Keratinocyte (primary cell): Measurements from ENCODE around the gene ARRDC1. TPM values are rescaled to one million over a fixed set of nuclear protein-coding genes. Genes with fewer than 3 reads are reported as not detected.

Source experiments
- DNase-seq: peaks from one replicate; pipeline ENCODE4 v3.0.0-alpha.2; 2011; ENCODE audit warnings: low read depth, missing footprints, low spot score
- FAIRE-seq: peaks from 2 replicates; lab custom pipeline; 2011; peaks lifted over from hg19 to GRCh38; lab: Jason Lieb, UNC
- H2AFZ ChIP-seq: 2 replicates; pipeline ENCODE4 v1.6.0; 2012; ENCODE audit warnings: low read length, control low read depth, inconsistent platforms; ENCODE audit not compliant: control insufficient read depth
- H3K27ac ChIP-seq: 2 replicates; pipeline ENCODE4 v1.5.1; 2011; ENCODE audit warnings: low read length; ENCODE audit not compliant: control insufficient read depth, insufficient read depth
- H3K27me3 ChIP-seq: 3 replicates; pipeline ENCODE4 v1.6.0; 2011; ENCODE audit warnings: low read length; ENCODE audit not compliant: control insufficient read depth, insufficient read depth; ENCODE audit errors: extremely low read depth
- H3K36me3 ChIP-seq, 2 experiments: 2 replicates in 1 of 2; 3 replicates in 1 of 2; pipeline ENCODE4 v1.5.1; 2011; ENCODE audit warnings: low read length in 2 of 2, mild to moderate bottlenecking in 1 of 2; ENCODE audit not compliant: control insufficient read depth in 2 of 2, insufficient read depth in 2 of 2; ENCODE audit errors: extremely low read depth in 1 of 2
- H3K4me1 ChIP-seq: 3 replicates; pipeline ENCODE4 v1.5.1; 2011; ENCODE audit warnings: low read length; ENCODE audit not compliant: control insufficient read depth, insufficient read depth; ENCODE audit errors: extremely low read depth
- H3K4me2 ChIP-seq: 3 replicates; pipeline ENCODE4 v1.6.0; 2011; ENCODE audit warnings: low read depth, low read length; ENCODE audit not compliant: control insufficient read depth, insufficient read depth; ENCODE audit errors: extremely low read depth
- H3K4me3 ChIP-seq, 3 experiments: fragments of 200-600 bp in 1 of 3; sonication (generic) in 1 of 3; 2 replicates in 2 of 3; 3 replicates in 1 of 3; pipeline ENCODE4 v1.5.1; 2011 to 2016; ENCODE audit warnings: low read length in 3 of 3, mild to moderate bottlenecking in 3 of 3, control low read depth in 2 of 3, inconsistent platforms in 1 of 3, low read depth in 1 of 3, mixed read lengths in 1 of 3, mixed run types in 1 of 3, moderate library complexity in 1 of 3; ENCODE audit not compliant: control insufficient read depth in 2 of 3, insufficient read depth in 2 of 3; ENCODE audit errors: extremely low read depth in 1 of 3
- H3K79me2 ChIP-seq: 2 replicates; pipeline ENCODE4 v1.6.0; 2012; ENCODE audit warnings: low read length; ENCODE audit not compliant: control insufficient read depth, insufficient read depth
- H3K9ac ChIP-seq: 3 replicates; pipeline ENCODE4 v1.6.0; 2011; ENCODE audit warnings: low read length; ENCODE audit not compliant: control insufficient read depth, insufficient read depth; ENCODE audit errors: extremely low read depth
- H3K9me1 ChIP-seq: 3 replicates; pipeline ENCODE4 v1.6.0; 2011; ENCODE audit warnings: low read length; ENCODE audit not compliant: control insufficient read depth, insufficient read depth; ENCODE audit errors: extremely low read depth
- H3K9me3 ChIP-seq: 2 replicates; pipeline ENCODE4 v1.5.1; 2012; ENCODE audit warnings: low read depth, low read length; ENCODE audit not compliant: control insufficient read depth
- H4K20me1 ChIP-seq: 3 replicates; pipeline ENCODE4 v1.6.0; 2011; ENCODE audit warnings: low read length; ENCODE audit not compliant: control insufficient read depth, insufficient read depth; ENCODE audit errors: extremely low read depth
- EZH2 ChIP-seq: IDR thresholded peaks from one replicate; pipeline ENCODE4 v1.6.1; 2012; ENCODE audit warnings: inconsistent platforms, mild to moderate bottlenecking, low read length, moderate library complexity
- dilution Hi-C: fragments of 300-500 bp; cut with MboI; formaldehyde crosslinking; loops from one replicate; pipeline ENCODE4 v1.7.0; 2020; ENCODE audit warnings: low sequenced_read_pairs; ENCODE audit not compliant: extremely low pct_ligation_motif_present
- polyA plus RNA-seq, 5 experiments: library from polyadenylated mRNA; depleted of rRNA in 3 of 5; stranded (reverse) in 3 of 5; stranded (forward) in 1 of 5; unstranded in 1 of 5; fragments of >200 nt; gene quantifications; 1 replicate in 1 of 5; 2 replicates in 3 of 5; 3 replicates in 1 of 5; pipeline versions ENCODE4 v1.2.1 to v1.2.3, GENCODE V29; 2011 to 2012; ENCODE audit warnings: missing spikeins in 2 of 5, low read depth in 1 of 5, low replicate concordance in 1 of 5
- TF ChIP-seq, protein P1 (sequence below), 3 experiments: IDR thresholded peaks in 1 of 3; conservative IDR thresholded peaks in 1 of 3; optimal IDR thresholded peaks in 1 of 3; 2 replicates in 2 of 3; 3 replicates in 1 of 3; pipeline versions ENCODE3 to v1.5.1; 2011; ENCODE audit warnings: low read length in 3 of 3, mild to moderate bottlenecking in 3 of 3, moderate library complexity in 2 of 3, control low read depth in 1 of 3, inconsistent platforms in 1 of 3; ENCODE audit not compliant: insufficient read depth in 2 of 3; ENCODE audit errors: extremely low read depth in 1 of 3

Gene ARRDC1
- polyA plus RNA-seq, 1 donor (not counting 4 experiments of a cell fraction or from before 2014, with no cell fraction given), result 94.7 TPM

DNA sequence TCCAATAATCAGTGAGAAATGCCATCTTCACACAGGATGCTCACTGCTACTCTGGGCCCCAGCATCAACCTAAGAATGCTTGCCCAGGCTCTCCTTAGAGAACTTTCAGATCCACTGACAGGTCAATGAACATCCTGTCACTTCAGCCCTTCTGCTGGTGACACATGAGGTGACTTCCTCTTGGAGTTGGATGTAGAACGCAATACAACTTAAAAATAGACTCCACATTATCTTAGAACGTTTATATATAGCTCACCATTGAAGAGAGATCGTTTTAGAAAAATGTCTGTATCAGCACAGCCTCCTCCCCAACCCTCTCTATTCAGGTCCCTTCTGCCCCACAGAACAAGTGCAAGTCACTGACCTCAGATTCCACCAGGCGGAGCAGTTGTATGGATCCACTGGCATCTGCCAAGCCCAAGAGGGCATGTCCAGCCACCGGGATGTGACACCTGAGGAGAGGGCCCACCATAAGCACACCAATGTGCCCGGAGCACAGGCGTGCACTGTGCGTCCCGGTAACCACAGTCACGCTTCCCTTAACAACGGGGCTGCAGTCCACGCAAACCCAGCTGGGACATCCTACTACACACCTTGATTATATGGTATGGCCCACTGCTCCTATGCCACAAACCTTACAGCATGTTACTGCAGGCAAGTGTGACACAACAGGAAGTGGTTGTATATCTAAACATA lies 29.6 kb upstream of the ARRDC1 start:
- DNase-seq (no peak), FAIRE-seq (no peak)

DNA sequence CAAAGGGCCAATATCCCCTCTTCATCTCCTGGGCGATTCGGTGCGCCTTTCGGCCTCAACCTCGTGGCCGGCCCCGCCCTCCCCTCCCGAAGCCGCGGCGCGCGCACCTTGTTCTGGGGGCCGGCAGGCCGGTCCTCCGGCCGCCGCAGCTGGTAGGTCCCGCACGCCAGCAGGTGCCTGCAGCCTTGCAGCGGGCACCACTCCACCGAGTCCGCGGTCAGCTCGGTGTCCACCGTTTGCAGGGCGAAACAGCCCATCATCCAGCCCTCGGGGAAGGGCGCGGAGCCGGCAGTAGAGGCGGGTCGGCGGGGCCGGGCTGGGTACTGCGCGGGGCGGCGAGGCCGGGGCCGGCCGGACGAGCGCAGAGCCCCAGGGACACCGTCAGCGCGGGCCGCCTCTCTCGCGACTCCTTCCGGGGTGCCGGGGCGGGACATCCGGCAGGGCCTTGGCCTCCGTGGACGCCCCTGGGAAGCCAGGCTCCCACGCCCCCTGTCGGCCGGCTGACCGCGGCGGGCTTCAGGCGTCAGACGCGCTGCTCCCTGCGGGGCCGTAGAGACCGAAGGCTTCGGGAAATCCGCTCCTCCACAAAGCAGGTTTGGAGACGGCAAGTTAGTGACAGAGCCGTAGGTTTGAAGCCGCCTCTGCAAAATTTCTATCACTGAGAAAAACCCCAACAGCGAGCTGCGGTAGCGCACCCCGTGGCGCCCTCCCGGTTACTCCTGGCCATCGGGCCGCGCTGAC lies 26.8 kb upstream of the ARRDC1 start, which contains the start of gene DPH7:
TSS of gene DPH7 (minus strand) at position 408 of the 741 bp plus-strand sequence. CDS start at position 260, 148 bp downstream.
- H3K4me1 ChIP-seq, result peaks cover 27% of the 10 kb centered on the region
- no peaks in the 10 kb centered on the region for H3K9me1 ChIP-seq
- H3K79me2 ChIP-seq, result peaks cover 37% of the 10 kb centered on the region
- no peaks in the 10 kb centered on the region for H4K20me1 ChIP-seq
- no peaks in the 10 kb centered on the region for H3K27me3 ChIP-seq
- H2AFZ ChIP-seq, result peak within 1 kb of the TSS; percentile 82
- H3K9ac ChIP-seq, result peak within 1 kb of the TSS; percentile 74
- DNase-seq (no peak), FAIRE-seq (no peak)
- H3K4me3 ChIP-seq, result peak within 1 kb of the TSS; percentile 87 to 90 (median 89)
- dilution Hi-C loops, result no loop called here
- peak within 1 kb of the TSS; percentile 45 for H3K27ac ChIP-seq
- H3K36me3 ChIP-seq, result peaks cover 30 to 41% of the 10 kb centered on the region in 2 experiments
- H3K4me2 ChIP-seq, result peak within 1 kb of the TSS; percentile 81
- H3K9me3 ChIP-seq, result no peaks in the 10 kb centered on the region
- TF ChIP-seq EZH2, result no peak
- TF ChIP-seq, protein P1, sequence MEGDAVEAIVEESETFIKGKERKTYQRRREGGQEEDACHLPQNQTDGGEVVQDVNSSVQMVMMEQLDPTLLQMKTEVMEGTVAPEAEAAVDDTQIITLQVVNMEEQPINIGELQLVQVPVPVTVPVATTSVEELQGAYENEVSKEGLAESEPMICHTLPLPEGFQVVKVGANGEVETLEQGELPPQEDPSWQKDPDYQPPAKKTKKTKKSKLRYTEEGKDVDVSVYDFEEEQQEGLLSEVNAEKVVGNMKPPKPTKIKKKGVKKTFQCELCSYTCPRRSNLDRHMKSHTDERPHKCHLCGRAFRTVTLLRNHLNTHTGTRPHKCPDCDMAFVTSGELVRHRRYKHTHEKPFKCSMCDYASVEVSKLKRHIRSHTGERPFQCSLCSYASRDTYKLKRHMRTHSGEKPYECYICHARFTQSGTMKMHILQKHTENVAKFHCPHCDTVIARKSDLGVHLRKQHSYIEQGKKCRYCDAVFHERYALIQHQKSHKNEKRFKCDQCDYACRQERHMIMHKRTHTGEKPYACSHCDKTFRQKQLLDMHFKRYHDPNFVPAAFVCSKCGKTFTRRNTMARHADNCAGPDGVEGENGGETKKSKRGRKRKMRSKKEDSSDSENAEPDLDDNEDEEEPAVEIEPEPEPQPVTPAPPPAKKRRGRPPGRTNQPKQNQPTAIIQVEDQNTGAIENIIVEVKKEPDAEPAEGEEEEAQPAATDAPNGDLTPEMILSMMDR (optimal IDR thresholded peaks at IDR 0.05 in 1 of 3, IDR thresholded peaks at IDR 0.05 in 1 of 3, conservative IDR thresholded peaks at IDR 0.05 in 1 of 3; ENCODE audit: extremely low read depth in 1 of 3, insufficient read depth in 2 of 3, low read length in 3 of 3), result peak; percentile 76 to 95 (median 94)

More for the DNA sequence above, 29.6 kb upstream of the ARRDC1 start:
- peak overlapping the region; percentile 57 for H3K4me2 ChIP-seq
- dilution Hi-C loops, result no loop called here
- no peak overlapping the region for H3K4me3 ChIP-seq
- H3K9me1 ChIP-seq, result no peaks in the 10 kb centered on the region
- no peak overlapping the region for H3K9ac ChIP-seq
- H3K4me1 ChIP-seq, result peaks cover 27% of the 10 kb centered on the region
- no peak for TF ChIP-seq EZH2
- TF ChIP-seq, protein P1 (optimal IDR thresholded peaks at IDR 0.05 in 1 of 3, IDR thresholded peaks at IDR 0.05 in 1 of 3, conservative IDR thresholded peaks at IDR 0.05 in 1 of 3; ENCODE audit: extremely low read depth in 1 of 3, insufficient read depth in 2 of 3, low read length in 3 of 3), result peak in 1 of 3 experiments; percentile 13
- peaks cover 3% of the 10 kb centered on the region for H4K20me1 ChIP-seq
- no peak overlapping the region for H2AFZ ChIP-seq
- H3K9me3 ChIP-seq, result no peaks in the 10 kb centered on the region
- peaks cover 27 to 36% of the 10 kb centered on the region in 2 experiments for H3K36me3 ChIP-seq
- no peaks in the 10 kb centered on the region for H3K27me3 ChIP-seq
- peak overlapping the region; percentile 50 for H3K27ac ChIP-seq
- H3K79me2 ChIP-seq, result peaks cover 34% of the 10 kb centered on the region
